ENCODE results near the gene GNB1.

DNA sequence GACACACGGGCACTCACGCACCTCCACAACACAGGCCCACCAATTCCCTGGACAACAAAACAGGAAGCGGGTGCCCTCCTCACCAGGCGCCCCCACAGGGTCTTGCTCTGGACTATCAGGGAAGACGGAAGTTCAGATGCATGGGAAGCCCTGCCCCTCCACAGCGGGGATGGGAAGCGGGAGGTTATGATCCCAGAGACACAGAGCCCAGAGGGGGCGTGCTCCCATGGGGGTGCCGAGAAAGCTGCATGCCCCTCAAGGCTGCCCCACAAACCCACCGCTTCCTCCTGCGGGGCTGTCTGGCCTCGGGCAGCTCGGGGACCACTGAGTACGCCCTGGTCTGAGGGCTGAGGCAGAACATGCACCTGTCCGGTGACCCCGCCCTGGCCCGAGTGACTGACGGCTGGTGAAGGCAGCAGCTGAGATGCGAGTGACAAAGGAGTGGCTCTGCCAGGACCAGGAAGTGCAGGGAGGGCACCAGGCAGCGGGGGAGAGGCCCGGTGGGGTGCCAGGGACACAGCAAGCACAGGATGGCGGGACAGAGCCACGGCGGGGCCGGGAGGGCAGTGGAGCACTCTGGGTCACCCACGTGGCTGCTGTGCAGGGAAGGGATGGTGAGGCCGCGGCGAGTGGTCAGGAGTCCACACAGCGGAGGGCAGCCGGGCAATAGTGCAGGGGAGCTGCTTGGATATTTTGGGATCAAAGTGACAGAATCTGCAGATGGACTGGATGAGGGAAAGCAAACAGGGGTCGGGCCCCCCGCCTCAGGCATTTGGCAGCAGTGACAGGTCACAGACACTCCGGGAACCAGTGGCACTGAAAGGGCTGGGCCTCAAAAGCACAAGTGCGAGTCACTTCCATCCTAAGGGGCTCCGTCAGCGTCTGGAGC, 131.2 kb downstream of the GNB1 start:
- TF ChIP-seq EP300 (IDR thresholded peaks at IDR 0.05; ENCODE audit: low read length) (no peak), MYC (IDR thresholded peaks at IDR 0.05; ENCODE audit: low read depth, low read length) (no peak), MYC (CRISPR knock-in tag; IDR thresholded peaks at IDR 0.05; ENCODE audit: borderline replicate concordance, low read depth) (no peak), NR3C1 (CRISPR knock-in tag; IDR thresholded peaks at IDR 0.05) (no peak), POLR2A (conservative IDR thresholded peaks at IDR 0.05) (no peak), SNAPC5 (CRISPR knock-in tag; IDR thresholded peaks at IDR 0.05) (no peak), ZNF408 (CRISPR knock-in tag; IDR thresholded peaks at IDR 0.05; ENCODE audit: low read depth) (no peak), HDAC2 (IDR thresholded peaks at IDR 0.05) (no peak), FOSL1 (tag; conservative IDR thresholded peaks at IDR 0.05) (no peak), ILK (tag; IDR thresholded peaks at IDR 0.05; ENCODE audit: borderline replicate concordance, low read depth) (no peak)
- TF ChIP-seq, protein P1, sequence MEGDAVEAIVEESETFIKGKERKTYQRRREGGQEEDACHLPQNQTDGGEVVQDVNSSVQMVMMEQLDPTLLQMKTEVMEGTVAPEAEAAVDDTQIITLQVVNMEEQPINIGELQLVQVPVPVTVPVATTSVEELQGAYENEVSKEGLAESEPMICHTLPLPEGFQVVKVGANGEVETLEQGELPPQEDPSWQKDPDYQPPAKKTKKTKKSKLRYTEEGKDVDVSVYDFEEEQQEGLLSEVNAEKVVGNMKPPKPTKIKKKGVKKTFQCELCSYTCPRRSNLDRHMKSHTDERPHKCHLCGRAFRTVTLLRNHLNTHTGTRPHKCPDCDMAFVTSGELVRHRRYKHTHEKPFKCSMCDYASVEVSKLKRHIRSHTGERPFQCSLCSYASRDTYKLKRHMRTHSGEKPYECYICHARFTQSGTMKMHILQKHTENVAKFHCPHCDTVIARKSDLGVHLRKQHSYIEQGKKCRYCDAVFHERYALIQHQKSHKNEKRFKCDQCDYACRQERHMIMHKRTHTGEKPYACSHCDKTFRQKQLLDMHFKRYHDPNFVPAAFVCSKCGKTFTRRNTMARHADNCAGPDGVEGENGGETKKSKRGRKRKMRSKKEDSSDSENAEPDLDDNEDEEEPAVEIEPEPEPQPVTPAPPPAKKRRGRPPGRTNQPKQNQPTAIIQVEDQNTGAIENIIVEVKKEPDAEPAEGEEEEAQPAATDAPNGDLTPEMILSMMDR (IDR thresholded peaks at IDR 0.05 in 2 of 3, conservative IDR thresholded peaks at IDR 0.05 in 1 of 3; ENCODE audit: insufficient read depth in 2 of 3, low read depth in 1 of 3, low read length in 3 of 3): no peak
